ENCODE data around the gene RAB3A. TPM values are rescaled to one million over a fixed set of nuclear protein-coding genes. Genes with fewer than 3 reads are reported as not detected.

Gene RAB3A
- total and polyA plus RNA-seq, 9 of the 15 experiments (the other 6 are each of a cell fraction or from before 2014, with no cell fraction given): 0.17 to 5.1 (median 0.90) TPM; not detected in 1

DNA sequence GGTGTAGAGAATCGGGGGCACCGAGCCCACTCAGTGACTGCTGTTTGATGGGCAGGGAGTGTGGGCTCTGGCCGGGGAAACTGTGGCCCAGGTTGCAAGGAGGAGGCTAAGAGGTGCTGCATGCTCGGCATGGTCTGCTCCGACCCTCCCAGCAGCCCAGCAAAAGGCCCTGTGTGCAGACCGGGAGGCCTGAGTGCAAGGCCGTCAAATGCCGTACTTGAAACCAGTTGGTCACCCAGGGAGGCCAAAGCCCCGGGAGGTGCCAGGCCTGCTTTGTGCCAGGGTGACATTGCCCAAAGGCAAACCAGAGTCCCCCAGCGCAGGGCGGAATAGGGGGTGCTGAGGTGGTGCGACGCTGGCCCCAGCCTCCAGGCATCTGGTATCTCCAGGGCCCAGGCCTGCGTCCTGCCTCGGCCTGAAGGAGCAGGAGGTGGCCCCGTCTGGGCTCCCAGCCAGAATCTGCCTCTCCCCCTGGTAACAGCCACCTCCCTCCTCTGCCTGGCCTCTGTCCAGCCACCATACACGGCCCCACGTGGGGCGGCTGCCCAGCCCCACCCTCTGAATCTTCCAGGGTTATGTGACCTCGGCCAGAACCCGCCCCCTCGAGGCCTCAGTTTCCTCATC, 46.9 kb downstream of the RAB3A start (continued):
- 0 out of 2 replicates have a peak, but pooled peaks have one; percentile 27 for TF ChIP-seq ZEB2 (IDR thresholded peaks at IDR 0.05)
- TF ChIP-seq, protein P1, sequence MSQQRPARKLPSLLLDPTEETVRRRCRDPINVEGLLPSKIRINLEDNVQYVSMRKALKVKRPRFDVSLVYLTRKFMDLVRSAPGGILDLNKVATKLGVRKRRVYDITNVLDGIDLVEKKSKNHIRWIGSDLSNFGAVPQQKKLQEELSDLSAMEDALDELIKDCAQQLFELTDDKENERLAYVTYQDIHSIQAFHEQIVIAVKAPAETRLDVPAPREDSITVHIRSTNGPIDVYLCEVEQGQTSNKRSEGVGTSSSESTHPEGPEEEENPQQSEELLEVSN (IDR thresholded peaks at IDR 0.05; ENCODE audit: borderline replicate concordance in 1 of 2, extremely low read depth in 1 of 2, insufficient read depth in 1 of 2, insufficient read length in 1 of 2, low read depth in 1 of 2, low read length in 1 of 2, poor library complexity in 1 of 2, severe bottlenecking in 1 of 2): peak; percentile 54 to 63
- TF ChIP-seq TGIF2 (CRISPR knock-in tag; IDR thresholded peaks at IDR 0.05): no peak
- no peak for TF ChIP-seq ZFP36 (IDR thresholded peaks at IDR 0.05; ENCODE audit: low read depth, low read length, partially characterized antibody)
- TF ChIP-seq, protein P2, sequence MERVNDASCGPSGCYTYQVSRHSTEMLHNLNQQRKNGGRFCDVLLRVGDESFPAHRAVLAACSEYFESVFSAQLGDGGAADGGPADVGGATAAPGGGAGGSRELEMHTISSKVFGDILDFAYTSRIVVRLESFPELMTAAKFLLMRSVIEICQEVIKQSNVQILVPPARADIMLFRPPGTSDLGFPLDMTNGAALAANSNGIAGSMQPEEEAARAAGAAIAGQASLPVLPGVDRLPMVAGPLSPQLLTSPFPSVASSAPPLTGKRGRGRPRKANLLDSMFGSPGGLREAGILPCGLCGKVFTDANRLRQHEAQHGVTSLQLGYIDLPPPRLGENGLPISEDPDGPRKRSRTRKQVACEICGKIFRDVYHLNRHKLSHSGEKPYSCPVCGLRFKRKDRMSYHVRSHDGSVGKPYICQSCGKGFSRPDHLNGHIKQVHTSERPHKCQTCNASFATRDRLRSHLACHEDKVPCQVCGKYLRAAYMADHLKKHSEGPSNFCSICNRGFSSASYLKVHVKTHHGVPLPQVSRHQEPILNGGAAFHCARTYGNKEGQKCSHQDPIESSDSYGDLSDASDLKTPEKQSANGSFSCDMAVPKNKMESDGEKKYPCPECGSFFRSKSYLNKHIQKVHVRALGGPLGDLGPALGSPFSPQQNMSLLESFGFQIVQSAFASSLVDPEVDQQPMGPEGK (CRISPR knock-in tag; IDR thresholded peaks at IDR 0.05; ENCODE audit: borderline replicate concordance): no peak
- TF ChIP-seq ZNF764 (CRISPR knock-in tag; IDR thresholded peaks at IDR 0.05; ENCODE audit: low read depth): no peak
- peak; percentile 55 for TF ChIP-seq FIP1L1 (IDR thresholded peaks at IDR 0.05; ENCODE audit: low read depth, low read length, poor library complexity, severe bottlenecking)
- TF ChIP-seq, protein P3, sequence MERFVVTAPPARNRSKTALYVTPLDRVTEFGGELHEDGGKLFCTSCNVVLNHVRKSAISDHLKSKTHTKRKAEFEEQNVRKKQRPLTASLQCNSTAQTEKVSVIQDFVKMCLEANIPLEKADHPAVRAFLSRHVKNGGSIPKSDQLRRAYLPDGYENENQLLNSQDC (CRISPR knock-in tag; IDR thresholded peaks at IDR 0.05): no peak
- peak; percentile 88 for TF ChIP-seq SMARCA4 (IDR thresholded peaks at IDR 0.05)
- TF ChIP-seq TAL1 (IDR thresholded peaks at IDR 0.05): peak; percentile 79
- TF ChIP-seq MCM7 (IDR thresholded peaks at IDR 0.05): no peak
- TF ChIP-seq NFIC (IDR thresholded peaks at IDR 0.05): peak; percentile 99
- 0 out of 2 replicates have a peak, but pooled peaks have one; percentile 68 for TF ChIP-seq ZNF589 (CRISPR knock-in tag; IDR thresholded peaks at IDR 0.05; ENCODE audit: low read depth)
- peak; percentile 54; the same call in 1 of the 2 replicates for TF ChIP-seq ZBTB1 (CRISPR knock-in tag; IDR thresholded peaks at IDR 0.05; ENCODE audit: borderline replicate concordance, low read depth)
- TF ChIP-seq, protein P4, sequence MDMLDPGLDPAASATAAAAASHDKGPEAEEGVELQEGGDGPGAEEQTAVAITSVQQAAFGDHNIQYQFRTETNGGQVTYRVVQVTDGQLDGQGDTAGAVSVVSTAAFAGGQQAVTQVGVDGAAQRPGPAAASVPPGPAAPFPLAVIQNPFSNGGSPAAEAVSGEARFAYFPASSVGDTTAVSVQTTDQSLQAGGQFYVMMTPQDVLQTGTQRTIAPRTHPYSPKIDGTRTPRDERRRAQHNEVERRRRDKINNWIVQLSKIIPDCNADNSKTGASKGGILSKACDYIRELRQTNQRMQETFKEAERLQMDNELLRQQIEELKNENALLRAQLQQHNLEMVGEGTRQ (CRISPR knock-in tag; IDR thresholded peaks at IDR 0.05): peak; percentile 92
- TF ChIP-seq EP400 (IDR thresholded peaks at IDR 0.05): peak; percentile 67
- TF ChIP-seq, protein P5, sequence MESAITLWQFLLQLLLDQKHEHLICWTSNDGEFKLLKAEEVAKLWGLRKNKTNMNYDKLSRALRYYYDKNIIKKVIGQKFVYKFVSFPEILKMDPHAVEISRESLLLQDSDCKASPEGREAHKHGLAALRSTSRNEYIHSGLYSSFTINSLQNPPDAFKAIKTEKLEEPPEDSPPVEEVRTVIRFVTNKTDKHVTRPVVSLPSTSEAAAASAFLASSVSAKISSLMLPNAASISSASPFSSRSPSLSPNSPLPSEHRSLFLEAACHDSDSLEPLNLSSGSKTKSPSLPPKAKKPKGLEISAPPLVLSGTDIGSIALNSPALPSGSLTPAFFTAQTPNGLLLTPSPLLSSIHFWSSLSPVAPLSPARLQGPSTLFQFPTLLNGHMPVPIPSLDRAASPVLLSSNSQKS (CRISPR knock-in tag; IDR thresholded peaks at IDR 0.05): no peak
- no peak for TF ChIP-seq GABPA (tag; conservative IDR thresholded peaks at IDR 0.05; ENCODE audit: low read depth)
- no peak for TF ChIP-seq ZNF232 (CRISPR knock-in tag; IDR thresholded peaks at IDR 0.05)
- TF ChIP-seq ZKSCAN3 (CRISPR knock-in tag; IDR thresholded peaks at IDR 0.05): no peak
- TF ChIP-seq RBM17 (IDR thresholded peaks at IDR 0.05; ENCODE audit: borderline replicate concordance, low read depth, low read length): no peak
- TF ChIP-seq, protein P6, sequence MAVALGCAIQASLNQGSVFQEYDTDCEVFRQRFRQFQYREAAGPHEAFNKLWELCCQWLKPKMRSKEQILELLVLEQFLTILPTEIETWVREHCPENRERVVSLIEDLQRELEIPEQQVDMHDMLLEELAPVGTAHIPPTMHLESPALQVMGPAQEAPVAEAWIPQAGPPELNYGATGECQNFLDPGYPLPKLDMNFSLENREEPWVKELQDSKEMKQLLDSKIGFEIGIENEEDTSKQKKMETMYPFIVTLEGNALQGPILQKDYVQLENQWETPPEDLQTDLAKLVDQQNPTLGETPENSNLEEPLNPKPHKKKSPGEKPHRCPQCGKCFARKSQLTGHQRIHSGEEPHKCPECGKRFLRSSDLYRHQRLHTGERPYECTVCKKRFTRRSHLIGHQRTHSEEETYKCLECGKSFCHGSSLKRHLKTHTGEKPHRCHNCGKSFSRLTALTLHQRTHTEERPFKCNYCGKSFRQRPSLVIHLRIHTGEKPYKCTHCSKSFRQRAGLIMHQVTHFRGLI (CRISPR knock-in tag; IDR thresholded peaks at IDR 0.05): 0 out of 2 replicates have a peak, but pooled peaks have one; percentile 11
